HepG2 (cell line): ENCODE data around the gene NCMAP. TPM values are rescaled to one million over a fixed set of nuclear protein-coding genes. Genes with fewer than 3 reads are reported as not detected.

Experiments
- ATAC-seq: fragments of 200-7000 bp; cut with Tn5 transposase; 3 replicates; pipeline ENCODE4 v1.9.1; 2020; ENCODE audit warnings: mild to moderate bottlenecking, moderate library complexity
- BruUV-seq: library from RNA; stranded (reverse); fragments of 400-500 nt; replicated peaks from 2 replicates; lab custom pipeline; 2021; lab: Mats Ljungman, UMichigan
- CTCF ChIA-PET: fragments of 300-600 bp; formaldehyde crosslinking; extraction: SDS; loops from one replicate; lab custom pipeline; 2021; ENCODE audit warnings: low total read pairs, inconsistent platforms, low intra/inter-chr PET ratio; lab: Yijun Ruan, JAX
- POLR2A ChIA-PET: fragments of 350-600 bp; sonication (Branson Sonifier 250); formaldehyde crosslinking; loops from one replicate; lab custom pipeline; 2020; ENCODE audit warnings: antibody characterized with exemption, inconsistent platforms; lab: Yijun Ruan, JAX
- DNase-seq: peaks from one replicate; pipeline ENCODE4 v3.0.0-alpha.2; 2015; ENCODE audit warnings: low spot score
- FAIRE-seq: peaks from 3 replicates; lab custom pipeline; 2011; peaks lifted over from hg19 to GRCh38; lab: Jason Lieb, UNC
- H2AFZ ChIP-seq: one replicate; pipeline ENCODE4 v1.6.1; 2011; ENCODE audit warnings: low read length, inconsistent platforms
- H3K27ac ChIP-seq: fragments of 300-600 bp; 3 replicates; pipeline ENCODE4 v1.8.0; 2011; ENCODE audit warnings: mixed run types, mild to moderate bottlenecking, mixed read lengths, low read length, inconsistent platforms; ENCODE audit not compliant: insufficient read depth; ENCODE audit errors: extremely low read length
- H3K27me3 ChIP-seq, 2 experiments: fragments of 200-600 bp in 1 of 2; 2 replicates in 1 of 2; 3 replicates in 1 of 2; pipeline versions ENCODE4 v1.6.0 to v1.8.0; 2011; ENCODE audit warnings: low read length in 2 of 2, mild to moderate bottlenecking in 2 of 2, moderate library complexity in 2 of 2, inconsistent platforms in 1 of 2; ENCODE audit not compliant: insufficient read depth in 2 of 2, control insufficient read depth in 1 of 2
- H3K36me3 ChIP-seq, 2 experiments: fragments of 200-600 bp in 1 of 2; replicated peaks in 1 of 2; 2 replicates in 1 of 2; 3 replicates in 1 of 2; pipeline versions ENCODE4 v1.5.1 to v1.8.0; 2011; ENCODE audit warnings: low read length in 2 of 2, inconsistent platforms in 1 of 2; ENCODE audit not compliant: insufficient read depth in 2 of 2, control insufficient read depth in 1 of 2
- H3K4me1 ChIP-seq: 2 replicates; pipeline ENCODE4 v1.5.1; 2012; ENCODE audit warnings: low read length, inconsistent platforms; ENCODE audit not compliant: insufficient read depth
- H3K4me2 ChIP-seq: 2 replicates; pipeline ENCODE4 v1.6.0; 2011; ENCODE audit warnings: low read depth, low read length, inconsistent platforms
- H3K4me3 ChIP-seq, 3 experiments: fragments of 200-600 bp in 1 of 3; sonication (generic), shearing (Covaris generic) in 1 of 3; replicated peaks in 1 of 3; 2 replicates each; pipeline ENCODE4 v1.5.1; 2011 to 2016; ENCODE audit warnings: low read length in 3 of 3, inconsistent platforms in 2 of 3, low read depth in 2 of 3, mild to moderate bottlenecking in 2 of 3, control low read depth in 1 of 3, mixed read lengths in 1 of 3; ENCODE audit not compliant: insufficient read depth in 1 of 3
- H3K79me2 ChIP-seq: one replicate; pipeline ENCODE4 v1.6.1; 2011; ENCODE audit warnings: low read length, inconsistent platforms; ENCODE audit not compliant: insufficient read depth
- H3K9ac ChIP-seq: 2 replicates; pipeline ENCODE4 v1.6.0; 2011; ENCODE audit warnings: mild to moderate bottlenecking, low read depth, low read length, inconsistent platforms; ENCODE audit not compliant: insufficient read depth
- H3K9me3 ChIP-seq: 2 replicates; pipeline ENCODE4 v1.5.1; 2012; ENCODE audit warnings: mild to moderate bottlenecking, low read length
- H4K20me1 ChIP-seq: 2 replicates; pipeline ENCODE4 v1.6.0; 2011; ENCODE audit warnings: inconsistent platforms, mild to moderate bottlenecking, low read length, moderate library complexity; ENCODE audit not compliant: insufficient read depth
- GPN1 ChIP-seq: sonication (generic); formaldehyde crosslinking; IDR thresholded peaks from 2 replicates; pipeline ENCODE4 v1.5.1; 2020; ENCODE audit warnings: missing genetic modification reagents, borderline replicate concordance
- HOXA3 ChIP-seq: sonication (generic); formaldehyde crosslinking; IDR thresholded peaks from 2 replicates; pipeline ENCODE4 v1.5.0; 2020; ENCODE audit warnings: missing genetic modification reagents
- MAFK ChIP-seq, 2 experiments: IDR thresholded peaks in 1 of 2; conservative IDR thresholded peaks in 1 of 2; 2 replicates each; pipeline ENCODE4 v1.6.1; 2011; ENCODE audit warnings: improper control_type of control experiment in 2 of 2, low read length in 2 of 2
- YEATS4 ChIP-seq: sonication (generic); formaldehyde crosslinking; IDR thresholded peaks from 2 replicates; pipeline ENCODE4 v1.4.0; 2020; ENCODE audit warnings: missing genetic modification reagents, borderline replicate concordance
- ZNF136 ChIP-seq: sonication (generic); formaldehyde crosslinking; IDR thresholded peaks from 2 replicates; pipeline ENCODE4 v1.8.1; 2022; ENCODE audit warnings: low read depth, mild to moderate bottlenecking, moderate library complexity, missing genetic modification reagents
- ZNF530 ChIP-seq: sonication (generic); formaldehyde crosslinking; IDR thresholded peaks from 2 replicates; pipeline ENCODE4 v1.5.0; 2020; ENCODE audit warnings: low read depth, mild to moderate bottlenecking, missing genetic modification reagents
- ZNF839 ChIP-seq: sonication (generic); formaldehyde crosslinking; IDR thresholded peaks from 2 replicates; pipeline ENCODE4 v1.4.0; 2020; ENCODE audit warnings: missing genetic modification reagents, mild to moderate bottlenecking, borderline replicate concordance
- WGBS: methylation state at CpG from one replicate; pipeline ENCODE4 v1.1.6; 2017; ENCODE audit warnings: low lambda C conversion rate; 5-methylcytosine and 5-hydroxymethylcytosine counted together
- in situ Hi-C: cut with HindIII; loops from 2 replicates; pipeline ENCODE4 v1.10.0; 2017; ENCODE audit warnings: low pct_unique_long_range_greater_than_20kb; ENCODE audit not compliant: extremely low pct_ligation_motif_present
- intact Hi-C: fragments of 100-400 bp; cut with micrococcal nuclease; formaldehyde crosslinking; loops from one replicate; pipeline ENCODE4 v1.10.0; 2022; ENCODE audit not compliant: unreplicated experiment
- polyA plus RNA-seq, 8 experiments: library from polyadenylated mRNA; depleted of rRNA in 3 of 8; stranded (reverse) in 7 of 8; unstranded in 1 of 8; fragments of >200 nt; fragmentation: Illumina TruSeq in 4 of 8; extraction: Trizol in 4 of 8; gene quantifications; 2 replicates each; pipeline versions ENCODE4 v1.2.1 to v1.2.3, GENCODE V29; 2011 to 2016; ENCODE audit warnings: low read depth in 4 of 8, missing spikeins in 1 of 8, mixed read lengths in 1 of 8; ENCODE audit not compliant: insufficient read depth in 1 of 8
- total RNA-seq, 5 experiments: library from RNA; depleted of rRNA; stranded (reverse); fragments of >200 nt; fragmentation: Illumina TruSeq; extraction: Trizol; gene quantifications; 2 replicates each; pipeline ENCODE4 v1.2.3, GENCODE V29; 2016; ENCODE audit warnings: low read depth in 1 of 5
- TF ChIP-seq, protein P1 (sequence below): sonication (generic); formaldehyde crosslinking; IDR thresholded peaks from 2 replicates; pipeline ENCODE4 v1.4.0; 2020; ENCODE audit warnings: missing genetic modification reagents
- TF ChIP-seq, protein P2 (sequence below): sonication (generic); formaldehyde crosslinking; conservative IDR thresholded peaks from 2 replicates; pipeline ENCODE4 v1.4.0; 2020; ENCODE audit warnings: missing genetic modification reagents
- TF ChIP-seq, protein P3 (sequence below): sonication (generic); formaldehyde crosslinking; IDR thresholded peaks from 2 replicates; pipeline ENCODE4 v1.4.0; 2020; ENCODE audit warnings: mild to moderate bottlenecking, missing genetic modification reagents, borderline replicate concordance

The NCMAP gene
- total and polyA plus RNA-seq, 2 of the 13 experiments (the other 11 are each of a cell fraction or from before 2014, with no cell fraction given) = 2.7 to 20.0 TPM

DNA sequence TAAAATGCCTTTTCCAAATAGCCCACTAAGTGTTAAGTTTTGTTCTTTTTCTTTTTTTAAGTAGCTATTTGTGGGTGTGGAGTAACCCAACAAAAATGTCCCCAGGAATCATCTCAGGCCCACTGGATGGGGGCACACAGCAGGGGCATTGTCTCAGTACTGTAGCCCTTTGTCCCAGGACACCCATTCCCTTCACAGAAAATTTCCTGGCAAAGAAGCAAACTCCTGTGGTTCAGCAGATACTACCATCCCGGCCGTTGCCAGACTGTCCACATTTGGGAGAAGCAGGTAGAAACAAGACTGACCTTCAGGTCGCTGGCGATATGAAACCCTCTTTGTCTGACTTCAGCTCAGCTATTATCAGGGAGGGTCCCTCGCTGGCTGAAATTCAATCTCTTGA, 63.5 kb downstream of the NCMAP start (continued):
- TF ChIP-seq, protein P1, sequence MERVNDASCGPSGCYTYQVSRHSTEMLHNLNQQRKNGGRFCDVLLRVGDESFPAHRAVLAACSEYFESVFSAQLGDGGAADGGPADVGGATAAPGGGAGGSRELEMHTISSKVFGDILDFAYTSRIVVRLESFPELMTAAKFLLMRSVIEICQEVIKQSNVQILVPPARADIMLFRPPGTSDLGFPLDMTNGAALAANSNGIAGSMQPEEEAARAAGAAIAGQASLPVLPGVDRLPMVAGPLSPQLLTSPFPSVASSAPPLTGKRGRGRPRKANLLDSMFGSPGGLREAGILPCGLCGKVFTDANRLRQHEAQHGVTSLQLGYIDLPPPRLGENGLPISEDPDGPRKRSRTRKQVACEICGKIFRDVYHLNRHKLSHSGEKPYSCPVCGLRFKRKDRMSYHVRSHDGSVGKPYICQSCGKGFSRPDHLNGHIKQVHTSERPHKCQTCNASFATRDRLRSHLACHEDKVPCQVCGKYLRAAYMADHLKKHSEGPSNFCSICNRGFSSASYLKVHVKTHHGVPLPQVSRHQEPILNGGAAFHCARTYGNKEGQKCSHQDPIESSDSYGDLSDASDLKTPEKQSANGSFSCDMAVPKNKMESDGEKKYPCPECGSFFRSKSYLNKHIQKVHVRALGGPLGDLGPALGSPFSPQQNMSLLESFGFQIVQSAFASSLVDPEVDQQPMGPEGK (CRISPR knock-in tag) = peak; percentile 10; the same call in 1 of the 2 replicates
- no peak for TF ChIP-seq HOXA3 (CRISPR knock-in tag)

DNA sequence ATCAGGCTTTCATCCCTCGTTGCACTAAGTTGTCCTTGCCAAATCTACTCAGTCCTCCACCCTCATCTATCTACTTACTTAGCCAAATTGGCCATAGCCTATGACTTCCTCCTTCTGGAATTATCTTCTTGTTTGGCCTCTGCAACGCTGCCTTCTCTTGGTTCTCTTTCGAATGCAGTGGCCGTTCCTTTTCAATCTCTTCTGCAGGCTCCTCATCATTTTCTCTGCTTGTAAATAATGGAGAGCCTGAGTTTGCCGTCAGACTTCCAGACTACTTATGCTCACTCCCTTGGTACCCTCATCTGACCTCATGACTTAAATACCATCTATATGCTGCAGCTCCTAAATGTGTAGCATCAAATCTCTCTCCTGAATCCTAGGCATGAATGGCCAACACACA, 64.8 kb downstream of the NCMAP start:
- peaks cover 0 to 2% of the 10 kb centered on the region in 2 experiments; a peak in 1 of 5 replicates for H3K27me3 ChIP-seq
- TF ChIP-seq, protein P2, sequence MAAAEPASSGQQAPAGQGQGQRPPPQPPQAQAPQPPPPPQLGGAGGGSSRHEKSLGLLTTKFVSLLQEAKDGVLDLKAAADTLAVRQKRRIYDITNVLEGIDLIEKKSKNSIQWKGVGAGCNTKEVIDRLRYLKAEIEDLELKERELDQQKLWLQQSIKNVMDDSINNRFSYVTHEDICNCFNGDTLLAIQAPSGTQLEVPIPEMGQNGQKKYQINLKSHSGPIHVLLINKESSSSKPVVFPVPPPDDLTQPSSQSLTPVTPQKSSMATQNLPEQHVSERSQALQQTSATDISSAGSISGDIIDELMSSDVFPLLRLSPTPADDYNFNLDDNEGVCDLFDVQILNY (CRISPR knock-in tag) = no peak
- TF ChIP-seq YEATS4 (no peak), ZNF839 (no peak), GPN1 (no peak), MAFK (conservative IDR thresholded peaks at IDR 0.05 in 1 of 2, IDR thresholded peaks at IDR 0.05 in 1 of 2; ENCODE audit: low read length in 2 of 2) (no peak), ZNF136 (CRISPR knock-in tag) (no peak), ZNF530 (CRISPR knock-in tag) (no peak)
- TF ChIP-seq, protein P3, sequence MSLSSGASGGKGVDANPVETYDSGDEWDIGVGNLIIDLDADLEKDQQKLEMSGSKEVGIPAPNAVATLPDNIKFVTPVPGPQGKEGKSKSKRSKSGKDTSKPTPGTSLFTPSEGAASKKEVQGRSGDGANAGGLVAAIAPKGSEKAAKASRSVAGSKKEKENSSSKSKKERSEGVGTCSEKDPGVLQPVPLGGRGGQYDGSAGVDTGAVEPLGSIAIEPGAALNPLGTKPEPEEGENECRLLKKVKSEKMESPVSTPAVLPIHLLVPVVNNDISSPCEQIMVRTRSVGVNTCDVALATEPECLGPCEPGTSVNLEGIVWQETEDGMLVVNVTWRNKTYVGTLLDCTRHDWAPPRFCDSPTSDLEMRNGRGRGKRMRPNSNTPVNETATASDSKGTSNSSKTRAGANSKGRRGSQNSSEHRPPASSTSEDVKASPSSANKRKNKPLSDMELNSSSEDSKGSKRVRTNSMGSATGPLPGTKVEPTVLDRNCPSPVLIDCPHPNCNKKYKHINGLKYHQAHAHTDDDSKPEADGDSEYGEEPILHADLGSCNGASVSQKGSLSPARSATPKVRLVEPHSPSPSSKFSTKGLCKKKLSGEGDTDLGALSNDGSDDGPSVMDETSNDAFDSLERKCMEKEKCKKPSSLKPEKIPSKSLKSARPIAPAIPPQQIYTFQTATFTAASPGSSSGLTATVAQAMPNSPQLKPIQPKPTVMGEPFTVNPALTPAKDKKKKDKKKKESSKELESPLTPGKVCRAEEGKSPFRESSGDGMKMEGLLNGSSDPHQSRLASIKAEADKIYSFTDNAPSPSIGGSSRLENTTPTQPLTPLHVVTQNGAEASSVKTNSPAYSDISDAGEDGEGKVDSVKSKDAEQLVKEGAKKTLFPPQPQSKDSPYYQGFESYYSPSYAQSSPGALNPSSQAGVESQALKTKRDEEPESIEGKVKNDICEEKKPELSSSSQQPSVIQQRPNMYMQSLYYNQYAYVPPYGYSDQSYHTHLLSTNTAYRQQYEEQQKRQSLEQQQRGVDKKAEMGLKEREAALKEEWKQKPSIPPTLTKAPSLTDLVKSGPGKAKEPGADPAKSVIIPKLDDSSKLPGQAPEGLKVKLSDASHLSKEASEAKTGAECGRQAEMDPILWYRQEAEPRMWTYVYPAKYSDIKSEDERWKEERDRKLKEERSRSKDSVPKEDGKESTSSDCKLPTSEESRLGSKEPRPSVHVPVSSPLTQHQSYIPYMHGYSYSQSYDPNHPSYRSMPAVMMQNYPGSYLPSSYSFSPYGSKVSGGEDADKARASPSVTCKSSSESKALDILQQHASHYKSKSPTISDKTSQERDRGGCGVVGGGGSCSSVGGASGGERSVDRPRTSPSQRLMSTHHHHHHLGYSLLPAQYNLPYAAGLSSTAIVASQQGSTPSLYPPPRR (CRISPR knock-in tag) = no peak
- no peak overlapping the region for H3K27ac ChIP-seq
- no TSS peak for BruUV-seq
- no peaks in the 10 kb centered on the region for H4K20me1 ChIP-seq
- no peaks in the 10 kb centered on the region for H3K79me2 ChIP-seq
- FAIRE-seq (no peak), DNase-seq (no peak), ATAC-seq (no peak)
- no peaks in the 10 kb centered on the region for H3K36me3 ChIP-seq
- WGBS = 61% methylated on average over 5 of the region's 5 CpGs
- H3K4me2 ChIP-seq = no peak overlapping the region
- no peak overlapping the region for H3K9ac ChIP-seq
- H2AFZ ChIP-seq = no peak overlapping the region
- ChIA-PET POLR2A (no interaction called here), CTCF (no interaction called here)
- in situ Hi-C loops (no loop called here), intact Hi-C loops (no loop called here)
- H3K4me1 ChIP-seq = peaks cover 36% of the 10 kb centered on the region
- H3K4me3 ChIP-seq = no peak overlapping the region
- H3K9me3 ChIP-seq = no peaks in the 10 kb centered on the region
